Neural cell (in vitro differentiated cells): ENCODE results near the gene NECTIN2. TPM values are rescaled to one million over a fixed set of nuclear protein-coding genes. Genes with fewer than 3 reads are reported as not detected.

Source experiments
- H2AFZ ChIP-seq: fragments of 200-600, 300-800 bp; sonication (generic), shearing (Covaris generic); 2 replicates; pipeline ENCODE4 v1.6.0; 2014; ENCODE audit warnings: low read depth, mild to moderate bottlenecking, antibody characterized with exemption, low read length, moderate library complexity
- H3F3A ChIP-seq: fragments of 200-600 bp; shearing (Covaris generic); 2 replicates; pipeline ENCODE4 v1.6.1; 2016; ENCODE audit warnings: mild to moderate bottlenecking, moderate library complexity, mixed read lengths, antibody characterized with exemption, low read length; ENCODE audit not compliant: insufficient read depth, poor library complexity, severe bottlenecking
- H3K27ac ChIP-seq: fragments of 200-600, 300-800 bp; sonication (generic), shearing (Covaris generic); 2 replicates; pipeline ENCODE4 v1.5.1; 2014; ENCODE audit warnings: mild to moderate bottlenecking, low read length, moderate library complexity
- H3K27me3 ChIP-seq: fragments of 300-800, 200-600 bp; sonication (generic), shearing (Covaris generic); 2 replicates; pipeline ENCODE4 v1.6.0; 2014; ENCODE audit warnings: mild to moderate bottlenecking, low read depth, low read length, moderate library complexity; ENCODE audit not compliant: insufficient read depth
- H3K36me3 ChIP-seq: fragments of 300-800, 200-600 bp; sonication (generic), shearing (Covaris generic); 2 replicates; pipeline ENCODE4 v1.5.1; 2014; ENCODE audit warnings: mild to moderate bottlenecking, antibody characterized with exemption, low read length, moderate library complexity; ENCODE audit not compliant: insufficient read depth
- H3K4me2 ChIP-seq: fragments of 300-800, 200-600 bp; sonication (generic), shearing (Covaris generic); 2 replicates; pipeline ENCODE4 v1.6.0; 2014; ENCODE audit warnings: mild to moderate bottlenecking, low read length
- H3K4me3 ChIP-seq: fragments of 300-800, 200-600 bp; sonication (generic), shearing (Covaris generic); 2 replicates; pipeline ENCODE4 v1.5.1; 2014; ENCODE audit warnings: mild to moderate bottlenecking, low read length, moderate library complexity
- H3K79me2 ChIP-seq: fragments of 200-600 bp; shearing (Covaris generic); replicated peaks from 2 replicates; pipeline ENCODE4 v1.6.0; 2014; ENCODE audit warnings: mild to moderate bottlenecking, low read length, moderate library complexity; ENCODE audit not compliant: insufficient read depth
- H3K9ac ChIP-seq: fragments of 300-800, 200-600 bp; sonication (generic), shearing (Covaris generic); 2 replicates; pipeline ENCODE4 v1.6.1; 2016; ENCODE audit warnings: mild to moderate bottlenecking, low read length, mixed read lengths
- H3K9me2 ChIP-seq: fragments of 200-600 bp; shearing (Covaris generic); 2 replicates; pipeline ENCODE4 v1.6.1; 2016; ENCODE audit warnings: mild to moderate bottlenecking, low read length, mixed read lengths; ENCODE audit not compliant: insufficient read depth
- H3K9me3 ChIP-seq: fragments of 200-600, 300-800 bp; sonication (generic), shearing (Covaris generic); 2 replicates; pipeline ENCODE4 v1.6.1; 2016; ENCODE audit warnings: mild to moderate bottlenecking, mixed run types, low read length, moderate library complexity, mixed read lengths
- H4K20me1 ChIP-seq: fragments of 200-600 bp; shearing (Covaris generic); 2 replicates; pipeline ENCODE4 v1.6.1; 2016; ENCODE audit warnings: mild to moderate bottlenecking, mixed run types; ENCODE audit not compliant: insufficient read depth
- EP300 ChIP-seq: fragments of 450-650 bp; conservative IDR thresholded peaks from 2 replicates; pipeline ENCODE4 v1.6.1; 2014; ENCODE audit warnings: antibody characterized with exemption, mild to moderate bottlenecking, moderate library complexity; ENCODE audit not compliant: poor library complexity, severe bottlenecking
- EZH2 ChIP-seq: fragments of 200-600, 300-800 bp; shearing (Covaris generic), sonication (generic); IDR thresholded peaks from 2 replicates; pipeline ENCODE4 v1.6.1; 2014; ENCODE audit warnings: antibody characterized with exemption, low read length, borderline replicate concordance, mild to moderate bottlenecking; ENCODE audit not compliant: insufficient read depth, poor library complexity, severe bottlenecking
- POLR2AphosphoS5 ChIP-seq: IDR thresholded peaks from 2 replicates; pipeline ENCODE4 v1.6.1; 2012
- RAD21 ChIP-seq: fragments of 450-650 bp; conservative IDR thresholded peaks from 2 replicates; pipeline ENCODE4 v1.6.1; 2014; ENCODE audit warnings: antibody characterized with exemption, mild to moderate bottlenecking, moderate library complexity
- SMC3 ChIP-seq: fragments of 450-650 bp; conservative IDR thresholded peaks from 2 replicates; pipeline ENCODE4 v1.6.1; 2014; ENCODE audit warnings: antibody characterized with exemption, mild to moderate bottlenecking, moderate library complexity; ENCODE audit not compliant: poor library complexity
- TAF1 ChIP-seq: IDR thresholded peaks from 2 replicates; pipeline ENCODE4 v1.6.1; 2012; ENCODE audit warnings: low read depth
- polyA plus RNA-seq: library from polyadenylated mRNA; depleted of rRNA; stranded (reverse); fragments of >200 nt; gene quantifications from 2 replicates; pipeline ENCODE4 v1.2.3, GENCODE V29; 2014
- TF ChIP-seq, protein P1 (sequence below): fragments of 450-650 bp; IDR thresholded peaks from 2 replicates; pipeline ENCODE4 v1.5.1; 2014; ENCODE audit warnings: antibody characterized with exemption, mild to moderate bottlenecking, moderate library complexity; ENCODE audit not compliant: poor library complexity, severe bottlenecking

NECTIN2 gene
- polyA plus RNA-seq, 1 donor from 2014 or later: 33.2 TPM

DNA sequence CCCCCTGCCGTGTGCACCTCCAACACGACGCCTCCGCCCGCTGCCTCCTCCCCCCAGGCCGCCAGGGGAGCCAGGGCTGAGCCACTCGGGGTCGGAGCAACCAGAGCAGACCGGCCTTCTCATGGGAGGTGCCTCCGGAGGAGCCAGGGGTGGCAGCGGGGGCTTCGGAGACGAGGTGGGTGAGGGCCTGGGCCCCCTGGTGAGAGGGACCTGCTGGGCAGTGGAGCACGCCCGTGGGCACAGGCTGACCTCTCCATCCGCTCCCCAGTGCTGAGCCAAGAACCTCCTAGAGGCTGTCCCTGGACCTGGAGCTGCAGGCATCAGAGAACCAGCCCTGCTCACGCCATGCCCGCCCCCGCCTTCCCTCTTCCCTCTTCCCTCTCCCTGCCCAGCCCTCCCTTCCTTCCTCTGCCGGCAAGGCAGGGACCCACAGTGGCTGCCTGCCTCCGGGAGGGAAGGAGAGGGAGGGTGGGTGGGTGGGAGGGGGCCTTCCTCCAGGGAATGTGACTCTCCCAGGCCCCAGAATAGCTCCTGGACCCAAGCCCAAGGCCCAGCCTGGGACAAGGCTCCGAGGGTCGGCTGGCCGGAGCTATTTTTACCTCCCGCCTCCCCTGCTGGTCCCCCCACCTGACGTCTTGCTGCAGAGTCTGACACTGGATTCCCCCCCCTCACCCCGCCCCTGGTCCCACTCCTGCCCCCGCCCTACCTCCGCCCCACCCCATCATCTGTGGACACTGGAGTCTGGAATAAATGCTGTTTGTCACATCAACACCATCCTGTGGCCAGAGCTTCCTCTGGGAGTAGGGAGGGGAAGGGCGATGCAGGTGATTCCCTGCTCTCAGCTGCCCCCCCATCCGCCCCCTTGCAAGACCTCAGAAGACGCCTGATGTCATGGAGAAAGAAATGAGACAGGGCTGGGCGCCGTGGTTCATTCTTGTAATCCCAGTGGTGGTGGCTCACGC is 25.2 kb upstream of the NECTIN2 start:
- Histone ChIP-seq H2AFZ (no peak overlapping the region), H3K27ac (no peak overlapping the region), H3K9ac (no peak overlapping the region), H4K20me1 (no peaks in the 10 kb centered on the region), H3K4me3 (no peak overlapping the region), H3K27me3 (no peaks in the 10 kb centered on the region), H3K9me3 (no peaks in the 10 kb centered on the region), H3K9me2 (no peaks in the 10 kb centered on the region), H3K4me2 (no peak overlapping the region), H3K79me2 (no peaks in the 10 kb centered on the region), H3K36me3 (no peaks in the 10 kb centered on the region), H3F3A (no peaks in the 10 kb centered on the region)
- TF ChIP-seq, protein P1, sequence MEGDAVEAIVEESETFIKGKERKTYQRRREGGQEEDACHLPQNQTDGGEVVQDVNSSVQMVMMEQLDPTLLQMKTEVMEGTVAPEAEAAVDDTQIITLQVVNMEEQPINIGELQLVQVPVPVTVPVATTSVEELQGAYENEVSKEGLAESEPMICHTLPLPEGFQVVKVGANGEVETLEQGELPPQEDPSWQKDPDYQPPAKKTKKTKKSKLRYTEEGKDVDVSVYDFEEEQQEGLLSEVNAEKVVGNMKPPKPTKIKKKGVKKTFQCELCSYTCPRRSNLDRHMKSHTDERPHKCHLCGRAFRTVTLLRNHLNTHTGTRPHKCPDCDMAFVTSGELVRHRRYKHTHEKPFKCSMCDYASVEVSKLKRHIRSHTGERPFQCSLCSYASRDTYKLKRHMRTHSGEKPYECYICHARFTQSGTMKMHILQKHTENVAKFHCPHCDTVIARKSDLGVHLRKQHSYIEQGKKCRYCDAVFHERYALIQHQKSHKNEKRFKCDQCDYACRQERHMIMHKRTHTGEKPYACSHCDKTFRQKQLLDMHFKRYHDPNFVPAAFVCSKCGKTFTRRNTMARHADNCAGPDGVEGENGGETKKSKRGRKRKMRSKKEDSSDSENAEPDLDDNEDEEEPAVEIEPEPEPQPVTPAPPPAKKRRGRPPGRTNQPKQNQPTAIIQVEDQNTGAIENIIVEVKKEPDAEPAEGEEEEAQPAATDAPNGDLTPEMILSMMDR: no peak

DNA sequence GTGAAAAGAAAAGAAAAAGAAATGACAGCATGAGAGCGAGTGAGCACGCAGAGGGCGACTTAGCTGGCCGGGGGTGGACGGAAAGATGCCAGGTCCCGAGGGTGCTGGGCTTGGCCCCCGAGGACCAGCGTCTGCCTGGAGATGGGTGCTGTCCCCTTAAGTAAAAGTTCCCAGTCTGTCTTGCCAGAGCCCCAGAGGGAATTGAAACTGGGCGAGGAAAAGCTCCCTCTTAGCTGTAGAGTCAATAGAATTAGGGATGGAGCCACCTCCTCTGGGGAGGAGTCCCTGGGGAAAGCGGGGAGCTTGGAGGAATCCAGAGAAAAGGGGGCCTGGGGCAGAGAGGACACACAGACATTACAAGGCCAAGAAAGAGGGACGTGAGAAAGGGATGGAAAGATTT is 23.9 kb upstream of the NECTIN2 start:
- Histone ChIP-seq H3K4me2 (no peak overlapping the region), H2AFZ (no peak overlapping the region), H3F3A (no peaks in the 10 kb centered on the region), H3K9me2 (no peaks in the 10 kb centered on the region), H3K79me2 (no peaks in the 10 kb centered on the region), H3K4me3 (no peak overlapping the region), H3K27ac (no peak overlapping the region), H3K36me3 (no peaks in the 10 kb centered on the region), H3K27me3 (no peaks in the 10 kb centered on the region), H4K20me1 (no peaks in the 10 kb centered on the region), H3K9me3 (no peaks in the 10 kb centered on the region), H3K9ac (no peak overlapping the region)
- no peak for TF ChIP-seq EP300
- TF ChIP-seq, protein P1: no peak
- TF ChIP-seq EZH2: no peak
- no peak for TF ChIP-seq SMC3
- no peak for TF ChIP-seq TAF1

DNA sequence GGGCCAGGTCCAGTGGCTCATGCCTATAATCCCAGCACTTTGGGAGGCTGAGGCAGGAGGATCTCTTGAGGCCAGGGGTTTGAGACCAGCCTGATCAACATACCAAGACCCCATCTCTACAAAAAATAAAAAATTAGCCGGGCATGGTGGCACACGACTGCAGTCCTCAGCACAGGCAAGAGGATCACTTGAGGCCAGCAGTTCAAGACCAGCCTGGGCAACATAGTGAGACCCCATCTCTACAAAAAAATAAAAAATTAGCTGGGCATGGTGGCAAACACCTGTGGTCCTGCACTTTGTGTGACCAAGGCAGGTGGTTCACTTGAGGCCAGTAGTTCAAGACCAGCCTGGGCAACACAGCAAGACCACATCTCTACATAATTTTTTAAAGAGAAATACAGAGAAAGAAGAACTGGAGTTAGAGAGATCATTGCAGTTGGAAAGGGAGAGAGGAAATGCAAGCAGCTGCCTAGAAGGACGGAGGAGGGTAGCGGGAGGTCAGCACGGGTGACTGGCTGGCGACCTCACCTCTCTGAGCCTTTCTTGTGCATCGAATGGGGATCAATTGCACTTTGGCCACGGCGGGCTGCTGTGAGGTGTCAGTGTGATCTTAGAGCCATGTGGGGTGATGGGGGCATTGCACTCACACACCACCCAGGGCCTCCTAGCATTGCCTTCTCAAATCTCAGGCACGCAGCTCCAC is 23.3 kb upstream of the NECTIN2 start:
- H3K79me2 ChIP-seq: no peaks in the 10 kb centered on the region
- H3K9ac ChIP-seq: no peak overlapping the region
- H3K27ac ChIP-seq: no peak overlapping the region
- no peak overlapping the region for H3K4me2 ChIP-seq
- H3K27me3 ChIP-seq: no peaks in the 10 kb centered on the region
- H4K20me1 ChIP-seq: no peaks in the 10 kb centered on the region
- TF ChIP-seq RAD21 (no peak), POLR2AphosphoS5 (no peak), EZH2 (no peak)
- no peaks in the 10 kb centered on the region for H3K36me3 ChIP-seq
- H3K9me3 ChIP-seq: no peaks in the 10 kb centered on the region
- H3K9me2 ChIP-seq: no peaks in the 10 kb centered on the region
- no peaks in the 10 kb centered on the region for H3F3A ChIP-seq
- H3K4me3 ChIP-seq: no peak overlapping the region
- no peak overlapping the region for H2AFZ ChIP-seq
